GM23338 (cell line): ENCODE results near the gene LCN6. TPM values are rescaled to one million over a fixed set of nuclear protein-coding genes. Genes with fewer than 3 reads are reported as not detected.

Experiments
- ATAC-seq: fragments of 200-7000 bp; cut with Tn5 transposase; 3 replicates; pipeline ENCODE4 v1.9.1; 2020
- DNase-seq: peaks from one replicate; pipeline ENCODE4 v3.0.0-alpha.2; 2015; ENCODE audit warnings: low spot score
- H2AFZ ChIP-seq: fragments of 200-600 bp; sonication (generic); 2 replicates; pipeline ENCODE4 v1.8.0; 2016; ENCODE audit warnings: antibody characterized with exemption, mild to moderate bottlenecking, moderate library complexity
- H3F3A ChIP-seq: fragments of 200-600 bp; sonication (generic); replicated peaks from 2 replicates; pipeline ENCODE4 v1.8.0; 2017; ENCODE audit warnings: antibody characterized with exemption, mixed run types, low read depth
- H3K27ac ChIP-seq: fragments of 200-600 bp; sonication (generic); 2 replicates; pipeline ENCODE4 v1.6.1; 2016; ENCODE audit warnings: low read depth
- H3K27me3 ChIP-seq: fragments of 200-600 bp; sonication (generic); 2 replicates; pipeline ENCODE4 v1.8.0; 2016; ENCODE audit warnings: mild to moderate bottlenecking, mixed run types, moderate library complexity; ENCODE audit not compliant: insufficient read depth
- H3K36me3 ChIP-seq: fragments of 200-600 bp; sonication (generic); 2 replicates; pipeline ENCODE4 v1.8.0; 2016; ENCODE audit warnings: mild to moderate bottlenecking; ENCODE audit not compliant: insufficient read depth
- H3K4me1 ChIP-seq: fragments of 200-600 bp; sonication (generic); 2 replicates; pipeline ENCODE4 v1.8.0; 2016; ENCODE audit warnings: mild to moderate bottlenecking, moderate library complexity; ENCODE audit not compliant: insufficient read depth
- H3K4me2 ChIP-seq: fragments of 200-600 bp; sonication (generic); 2 replicates; pipeline ENCODE4 v1.7.1; 2017; ENCODE audit warnings: mixed run types
- H3K4me3 ChIP-seq: fragments of 200-600 bp; sonication (generic); 2 replicates; pipeline ENCODE4 v1.6.1; 2016; ENCODE audit warnings: mixed run types
- H3K79me2 ChIP-seq: fragments of 200-600 bp; sonication (generic); replicated peaks from 2 replicates; pipeline ENCODE4 v1.8.0; 2017; ENCODE audit warnings: mild to moderate bottlenecking; ENCODE audit not compliant: insufficient read depth
- H3K9me2 ChIP-seq: fragments of 200-600 bp; sonication (generic); 2 replicates; pipeline ENCODE4 v1.8.0; 2017; ENCODE audit not compliant: insufficient read depth
- H4K20me1 ChIP-seq: fragments of 200-600 bp; sonication (generic); replicated peaks from 2 replicates; pipeline ENCODE4 v1.8.0; 2017; ENCODE audit warnings: mild to moderate bottlenecking; ENCODE audit not compliant: insufficient read depth
- H3K27ac Mint-ChIP-seq: 2 replicates; pipeline ENCODE4 v1.8.0; 2020; ENCODE audit warnings: inconsistent platforms, mild to moderate bottlenecking, moderate library complexity, mixed read lengths
- H3K27me3 Mint-ChIP-seq: 3 replicates; pipeline ENCODE4 v1.8.0; 2022; ENCODE audit warnings: low read depth, mild to moderate bottlenecking, moderate library complexity, mixed read lengths, inconsistent platforms; ENCODE audit not compliant: insufficient read depth, poor library complexity
- H3K36me3 Mint-ChIP-seq: 3 replicates; pipeline ENCODE4 v1.8.0; 2021; ENCODE audit warnings: low read depth, mild to moderate bottlenecking, inconsistent platforms, moderate library complexity, mixed read lengths
- H3K4me1 Mint-ChIP-seq: 3 replicates; pipeline ENCODE4 v1.8.0; 2020; ENCODE audit warnings: mild to moderate bottlenecking, inconsistent platforms, mixed read lengths
- H3K4me3 Mint-ChIP-seq: 3 replicates; pipeline ENCODE4 v1.8.0; 2021; ENCODE audit warnings: moderate library complexity, mild to moderate bottlenecking, inconsistent platforms, mixed read lengths
- H3K9me3 Mint-ChIP-seq: 3 replicates; pipeline ENCODE4 v1.8.0; 2020; ENCODE audit warnings: moderate library complexity, mild to moderate bottlenecking, inconsistent platforms, mixed read lengths
- ETS1 ChIP-seq: IDR thresholded peaks from 2 replicates; pipeline ENCODE4 v1.6.1; 2016; ENCODE audit warnings: antibody characterized with exemption
- EZH2 ChIP-seq: fragments of 200-600 bp; sonication (generic); IDR thresholded peaks from one replicate; pipeline ENCODE4 v1.8.0; 2017; ENCODE audit warnings: antibody characterized with exemption, mild to moderate bottlenecking, low read depth; ENCODE audit not compliant: unreplicated experiment
- EZH2phosphoT487 ChIP-seq: fragments of 200-600 bp; sonication (generic); IDR thresholded peaks from one replicate; pipeline ENCODE4 v1.8.1; 2018; ENCODE audit warnings: antibody characterized with exemption; ENCODE audit not compliant: unreplicated experiment
- JUNB ChIP-seq: IDR thresholded peaks from one replicate; pipeline ENCODE4 v1.6.1; 2016; ENCODE audit warnings: antibody characterized with exemption; ENCODE audit not compliant: unreplicated experiment
- NANOG ChIP-seq: IDR thresholded peaks from 2 replicates; pipeline ENCODE4 v1.6.1; 2016; ENCODE audit warnings: antibody characterized with exemption, borderline replicate concordance
- ZNF114 ChIP-seq: fragments of 250-450 bp; sonication (Bioruptor Pico); IDR thresholded peaks from 2 replicates; pipeline ENCODE4 v1.5.0; 2020; ENCODE audit warnings: mild to moderate bottlenecking, moderate library complexity
- ZNF331 ChIP-seq: fragments of 250-450 bp; sonication (Bioruptor Pico); IDR thresholded peaks from 2 replicates; pipeline ENCODE4 v1.5.0; 2020; ENCODE audit warnings: low read depth, mild to moderate bottlenecking, moderate library complexity
- polyA plus RNA-seq: library from polyadenylated mRNA; unstranded; fragments of >200 nt; fragmentation: Nextera tagmentation; extraction: Ambion mirVana; gene quantifications from 2 replicates; pipeline ENCODE4 v1.2.1, GENCODE V29; 2016
- total RNA-seq: library from RNA; depleted of rRNA; stranded (reverse); fragments of >200 nt; shearing (Covaris generic); gene quantifications from 2 replicates; pipeline ENCODE4 v1.2.3, GENCODE V29; 2014
- TF ChIP-seq, protein P1 (sequence below): fragments of 250-450 bp; sonication (Bioruptor Pico); IDR thresholded peaks from 2 replicates; pipeline ENCODE4 v1.5.0; 2020; ENCODE audit warnings: mild to moderate bottlenecking, moderate library complexity
- TF ChIP-seq, protein P2 (sequence below): IDR thresholded peaks from one replicate; pipeline ENCODE4 v1.6.1; 2018; ENCODE audit warnings: antibody characterized with exemption; ENCODE audit not compliant: unreplicated experiment

LCN6 gene
- total and polyA plus RNA-seq, 2 experiments from 2014 or later = not detected

GRCh38 chr9:136751814-136752213 lies 3.5 kb upstream of the LCN6 start:
- Histone ChIP-seq H4K20me1 (no peaks in the 10 kb centered on the region), H3K4me1 (no peaks in the 10 kb centered on the region), H3K79me2 (no peaks in the 10 kb centered on the region), H3K4me2 (no peak overlapping the region), H3K36me3 (no peaks in the 10 kb centered on the region), H3K27me3 (no peaks in the 10 kb centered on the region), H2AFZ (no peak overlapping the region), H3K9me2 (no peaks in the 10 kb centered on the region), H3K27ac (no peak overlapping the region), H3K4me3 (no peak overlapping the region), H3F3A (no peaks in the 10 kb centered on the region)
- no peak for ATAC-seq
- Mint-ChIP-seq H3K27ac (no peak overlapping the region), H3K9me3 (peaks cover 28% of the 10 kb centered on the region), H3K27me3 (peaks cover 5% of the 10 kb centered on the region), H3K4me1 (no peaks in the 10 kb centered on the region; the same call in 2 of the 3 replicates), H3K4me3 (no peak overlapping the region), H3K36me3 (peaks cover 3% of the 10 kb centered on the region; the same call in 2 of the 3 replicates)
- TF ChIP-seq EZH2 (no peak), JUNB (no peak), ETS1 (no peak), EZH2phosphoT487 (no peak)
- TF ChIP-seq, protein P1, sequence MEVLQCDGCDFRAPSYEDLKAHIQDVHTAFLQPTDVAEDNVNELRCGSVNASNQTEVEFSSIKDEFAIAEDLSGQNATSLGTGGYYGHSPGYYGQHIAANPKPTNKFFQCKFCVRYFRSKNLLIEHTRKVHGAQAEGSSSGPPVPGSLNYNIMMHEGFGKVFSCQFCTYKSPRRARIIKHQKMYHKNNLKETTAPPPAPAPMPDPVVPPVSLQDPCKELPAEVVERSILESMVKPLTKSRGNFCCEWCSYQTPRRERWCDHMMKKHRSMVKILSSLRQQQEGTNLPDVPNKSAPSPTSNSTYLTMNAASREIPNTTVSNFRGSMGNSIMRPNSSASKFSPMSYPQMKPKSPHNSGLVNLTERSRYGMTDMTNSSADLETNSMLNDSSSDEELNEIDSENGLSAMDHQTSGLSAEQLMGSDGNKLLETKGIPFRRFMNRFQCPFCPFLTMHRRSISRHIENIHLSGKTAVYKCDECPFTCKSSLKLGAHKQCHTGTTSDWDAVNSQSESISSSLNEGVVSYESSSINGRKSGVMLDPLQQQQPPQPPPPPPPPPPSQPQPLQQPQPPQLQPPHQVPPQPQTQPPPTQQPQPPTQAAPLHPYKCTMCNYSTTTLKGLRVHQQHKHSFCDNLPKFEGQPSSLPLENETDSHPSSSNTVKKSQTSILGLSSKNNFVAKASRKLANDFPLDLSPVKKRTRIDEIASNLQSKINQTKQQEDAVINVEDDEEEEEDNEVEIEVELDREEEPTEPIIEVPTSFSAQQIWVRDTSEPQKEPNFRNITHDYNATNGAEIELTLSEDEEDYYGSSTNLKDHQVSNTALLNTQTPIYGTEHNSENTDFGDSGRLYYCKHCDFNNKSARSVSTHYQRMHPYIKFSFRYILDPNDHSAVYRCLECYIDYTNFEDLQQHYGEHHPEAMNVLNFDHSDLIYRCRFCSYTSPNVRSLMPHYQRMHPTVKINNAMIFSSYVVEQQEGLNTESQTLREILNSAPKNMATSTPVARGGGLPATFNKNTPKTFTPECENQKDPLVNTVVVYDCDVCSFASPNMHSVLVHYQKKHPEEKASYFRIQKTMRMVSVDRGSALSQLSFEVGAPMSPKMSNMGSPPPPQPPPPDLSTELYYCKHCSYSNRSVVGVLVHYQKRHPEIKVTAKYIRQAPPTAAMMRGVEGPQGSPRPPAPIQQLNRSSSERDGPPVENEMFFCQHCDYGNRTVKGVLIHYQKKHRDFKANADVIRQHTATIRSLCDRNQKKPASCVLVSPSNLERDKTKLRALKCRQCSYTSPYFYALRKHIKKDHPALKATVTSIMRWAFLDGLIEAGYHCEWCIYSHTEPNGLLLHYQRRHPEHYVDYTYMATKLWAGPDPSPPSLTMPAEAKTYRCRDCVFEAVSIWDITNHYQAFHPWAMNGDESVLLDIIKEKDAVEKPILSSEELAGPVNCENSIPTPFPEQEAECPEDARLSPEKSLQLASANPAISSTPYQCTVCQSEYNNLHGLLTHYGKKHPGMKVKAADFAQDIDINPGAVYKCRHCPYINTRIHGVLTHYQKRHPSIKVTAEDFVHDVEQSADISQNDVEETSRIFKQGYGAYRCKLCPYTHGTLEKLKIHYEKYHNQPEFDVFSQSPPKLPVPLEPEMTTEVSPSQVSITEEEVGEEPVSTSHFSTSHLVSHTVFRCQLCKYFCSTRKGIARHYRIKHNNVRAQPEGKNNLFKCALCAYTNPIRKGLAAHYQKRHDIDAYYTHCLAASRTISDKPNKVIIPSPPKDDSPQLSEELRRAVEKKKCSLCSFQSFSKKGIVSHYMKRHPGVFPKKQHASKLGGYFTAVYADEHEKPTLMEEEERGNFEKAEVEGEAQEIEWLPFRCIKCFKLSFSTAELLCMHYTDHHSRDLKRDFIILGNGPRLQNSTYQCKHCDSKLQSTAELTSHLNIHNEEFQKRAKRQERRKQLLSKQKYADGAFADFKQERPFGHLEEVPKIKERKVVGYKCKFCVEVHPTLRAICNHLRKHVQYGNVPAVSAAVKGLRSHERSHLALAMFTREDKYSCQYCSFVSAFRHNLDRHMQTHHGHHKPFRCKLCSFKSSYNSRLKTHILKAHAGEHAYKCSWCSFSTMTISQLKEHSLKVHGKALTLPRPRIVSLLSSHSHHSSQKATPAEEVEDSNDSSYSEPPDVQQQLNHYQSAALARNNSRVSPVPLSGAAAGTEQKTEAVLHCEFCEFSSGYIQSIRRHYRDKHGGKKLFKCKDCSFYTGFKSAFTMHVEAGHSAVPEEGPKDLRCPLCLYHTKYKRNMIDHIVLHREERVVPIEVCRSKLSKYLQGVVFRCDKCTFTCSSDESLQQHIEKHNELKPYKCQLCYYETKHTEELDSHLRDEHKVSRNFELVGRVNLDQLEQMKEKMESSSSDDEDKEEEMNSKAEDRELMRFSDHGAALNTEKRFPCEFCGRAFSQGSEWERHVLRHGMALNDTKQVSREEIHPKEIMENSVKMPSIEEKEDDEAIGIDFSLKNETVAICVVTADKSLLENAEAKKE (CRISPR knock-in tag) = no peak
- no peak for DNase-seq

DNA sequence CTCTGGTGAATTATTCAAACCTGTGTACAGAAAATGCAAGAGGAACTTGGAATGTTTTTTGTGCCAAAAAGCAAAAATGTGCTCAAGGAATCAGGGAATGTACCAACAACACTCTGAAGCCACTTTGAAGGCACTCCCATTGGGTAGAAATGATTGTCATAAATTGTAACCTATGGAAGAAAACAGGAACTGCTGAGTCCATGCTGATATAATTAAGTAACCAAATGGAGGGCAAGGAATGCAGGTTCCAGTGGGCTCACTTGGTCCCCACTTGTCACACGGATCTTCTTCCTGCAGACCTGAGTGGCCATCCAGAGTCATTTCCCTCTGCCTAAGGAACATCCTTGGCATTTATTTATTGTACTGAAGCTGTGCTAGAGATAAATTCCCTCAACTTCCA lies 2.9 kb upstream of the LCN6 start:
- no peak for TF ChIP-seq ZNF114 (CRISPR knock-in tag)
- TF ChIP-seq EZH2phosphoT487 = no peak
- TF ChIP-seq, protein P2, sequence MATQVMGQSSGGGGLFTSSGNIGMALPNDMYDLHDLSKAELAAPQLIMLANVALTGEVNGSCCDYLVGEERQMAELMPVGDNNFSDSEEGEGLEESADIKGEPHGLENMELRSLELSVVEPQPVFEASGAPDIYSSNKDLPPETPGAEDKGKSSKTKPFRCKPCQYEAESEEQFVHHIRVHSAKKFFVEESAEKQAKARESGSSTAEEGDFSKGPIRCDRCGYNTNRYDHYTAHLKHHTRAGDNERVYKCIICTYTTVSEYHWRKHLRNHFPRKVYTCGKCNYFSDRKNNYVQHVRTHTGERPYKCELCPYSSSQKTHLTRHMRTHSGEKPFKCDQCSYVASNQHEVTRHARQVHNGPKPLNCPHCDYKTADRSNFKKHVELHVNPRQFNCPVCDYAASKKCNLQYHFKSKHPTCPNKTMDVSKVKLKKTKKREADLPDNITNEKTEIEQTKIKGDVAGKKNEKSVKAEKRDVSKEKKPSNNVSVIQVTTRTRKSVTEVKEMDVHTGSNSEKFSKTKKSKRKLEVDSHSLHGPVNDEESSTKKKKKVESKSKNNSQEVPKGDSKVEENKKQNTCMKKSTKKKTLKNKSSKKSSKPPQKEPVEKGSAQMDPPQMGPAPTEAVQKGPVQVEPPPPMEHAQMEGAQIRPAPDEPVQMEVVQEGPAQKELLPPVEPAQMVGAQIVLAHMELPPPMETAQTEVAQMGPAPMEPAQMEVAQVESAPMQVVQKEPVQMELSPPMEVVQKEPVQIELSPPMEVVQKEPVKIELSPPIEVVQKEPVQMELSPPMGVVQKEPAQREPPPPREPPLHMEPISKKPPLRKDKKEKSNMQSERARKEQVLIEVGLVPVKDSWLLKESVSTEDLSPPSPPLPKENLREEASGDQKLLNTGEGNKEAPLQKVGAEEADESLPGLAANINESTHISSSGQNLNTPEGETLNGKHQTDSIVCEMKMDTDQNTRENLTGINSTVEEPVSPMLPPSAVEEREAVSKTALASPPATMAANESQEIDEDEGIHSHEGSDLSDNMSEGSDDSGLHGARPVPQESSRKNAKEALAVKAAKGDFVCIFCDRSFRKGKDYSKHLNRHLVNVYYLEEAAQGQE = no peak
- no peak for TF ChIP-seq NANOG
- no peak for TF ChIP-seq ZNF331 (CRISPR knock-in tag)
- TF ChIP-seq EZH2 = no peak
- ATAC-seq (no peak), DNase-seq (no peak)
- no peak overlapping the region for H3K27ac ChIP-seq
- Mint-ChIP-seq H3K4me1 (no peaks in the 10 kb centered on the region; the same call in 2 of the 3 replicates), H3K27me3 (peaks cover 5% of the 10 kb centered on the region), H3K36me3 (peaks cover 3% of the 10 kb centered on the region; the same call in 2 of the 3 replicates), H3K27ac (no peak overlapping the region), H3K9me3 (peaks cover 25% of the 10 kb centered on the region), H3K4me3 (no peak overlapping the region)
- no peak overlapping the region for H2AFZ ChIP-seq
- no peaks in the 10 kb centered on the region for H3K4me1 ChIP-seq
- H3K9me2 ChIP-seq = no peaks in the 10 kb centered on the region
- H3K4me2 ChIP-seq = no peak overlapping the region
- no peaks in the 10 kb centered on the region for H3K27me3 ChIP-seq
- H3K79me2 ChIP-seq = no peaks in the 10 kb centered on the region
- H4K20me1 ChIP-seq = no peaks in the 10 kb centered on the region
- H3K4me3 ChIP-seq = no peak overlapping the region
- no peaks in the 10 kb centered on the region for H3F3A ChIP-seq
- no peaks in the 10 kb centered on the region for H3K36me3 ChIP-seq
